K562 (cell line): ENCODE results near the gene SNX30. TPM values are rescaled to one million over a fixed set of nuclear protein-coding genes. Genes with fewer than 3 reads are reported as not detected.

Experiments used
- ATAC-seq: fragments of 200-7000 bp; cut with Tn5 transposase; 3 replicates; pipeline ENCODE4 v1.9.1; 2020; ENCODE audit warnings: moderate library complexity
- BruUV-seq: library from RNA; stranded (reverse); fragments of 400-500 nt; replicated peaks from 2 replicates; lab custom pipeline; 2021; lab: Mats Ljungman, UMichigan
- CTCF ChIA-PET: fragments of 300-600 bp; formaldehyde crosslinking; extraction: SDS; loops from one replicate; lab custom pipeline; 2021; ENCODE audit warnings: low intra/inter-chr PET ratio; lab: Yijun Ruan, JAX
- POLR2A ChIA-PET: fragments of 300-600, 350-650 bp; sonication (Branson Sonifier 250); formaldehyde crosslinking; extraction: SDS; loops from one replicate; lab custom pipeline; 2021; ENCODE audit warnings: antibody characterized with exemption, inconsistent platforms; lab: Yijun Ruan, JAX
- DNase-seq, 4 experiments: peaks; one replicate each; pipeline versions ENCODE4 v3.0.0 to v3.0.0-alpha.2; 2011 to 2018; ENCODE audit warnings: low spot score in 3 of 4, mixed read lengths in 3 of 4; ENCODE audit errors: extremely low read depth in 1 of 4
- FAIRE-seq: peaks from 2 replicates; lab custom pipeline; 2011; peaks lifted over from hg19 to GRCh38; lab: Jason Lieb, UNC
- H2AFZ ChIP-seq: 2 replicates; pipeline ENCODE4 v1.6.0; 2011; ENCODE audit warnings: low read depth, low read length, control low read depth, inconsistent platforms
- H3K27ac ChIP-seq: fragments of 200-600 bp; 3 replicates; pipeline ENCODE4 v1.8.0; 2011; ENCODE audit warnings: low read depth, mild to moderate bottlenecking, control low read depth, inconsistent platforms, low read length, moderate library complexity, mixed read lengths; ENCODE audit errors: extremely low read depth
- H3K27me3 ChIP-seq, 2 experiments: fragments of 300-600 bp in 1 of 2; 2 replicates in 1 of 2; 3 replicates in 1 of 2; pipeline versions ENCODE4 v1.6.0 to v1.8.0; 2011; ENCODE audit warnings: inconsistent platforms in 2 of 2, low read length in 2 of 2, mild to moderate bottlenecking in 1 of 2, mixed read lengths in 1 of 2, moderate library complexity in 1 of 2; ENCODE audit not compliant: control insufficient read depth in 2 of 2, insufficient read depth in 2 of 2
- H3K36me3 ChIP-seq: fragments of 300-600 bp; 3 replicates; pipeline ENCODE4 v1.8.0; 2011; ENCODE audit warnings: mild to moderate bottlenecking, low read length, inconsistent platforms; ENCODE audit not compliant: control insufficient read depth, insufficient read depth
- H3K4me1 ChIP-seq, 2 experiments: fragments of 200-600 bp in 1 of 2; replicated peaks in 1 of 2; 2 replicates in 1 of 2; 3 replicates in 1 of 2; pipeline versions ENCODE4 v1.5.1 to v1.8.0; 2011; ENCODE audit warnings: inconsistent platforms in 2 of 2, low read length in 2 of 2, mild to moderate bottlenecking in 1 of 2, mixed read lengths in 1 of 2, moderate library complexity in 1 of 2; ENCODE audit not compliant: control insufficient read depth in 2 of 2, insufficient read depth in 2 of 2
- H3K4me2 ChIP-seq: 2 replicates; pipeline ENCODE4 v1.6.1; 2011; ENCODE audit warnings: low read length, control low read depth, inconsistent platforms, mixed read lengths; ENCODE audit not compliant: insufficient read depth
- H3K4me3 ChIP-seq: fragments of 200-600 bp; sonication (generic), shearing (Covaris generic); 2 replicates; pipeline ENCODE4 v1.5.1; 2016; ENCODE audit warnings: control low read depth, inconsistent platforms
- H3K79me2 ChIP-seq: fragments of 200-600 bp; 3 replicates; pipeline ENCODE4 v1.8.0; 2011; ENCODE audit warnings: low read length, inconsistent platforms; ENCODE audit not compliant: control insufficient read depth, insufficient read depth
- H3K9ac ChIP-seq, 2 experiments: 2 replicates each; pipeline versions ENCODE4 v1.6.0 to v1.6.1; 2011; ENCODE audit warnings: low read depth in 2 of 2, low read length in 2 of 2, control low read depth in 1 of 2, inconsistent platforms in 1 of 2, mild to moderate bottlenecking in 1 of 2, mixed read lengths in 1 of 2; ENCODE audit not compliant: insufficient read depth in 1 of 2
- H3K9me1 ChIP-seq: one replicate; pipeline ENCODE4 v1.6.0; 2011; ENCODE audit warnings: inconsistent platforms, mild to moderate bottlenecking, low read length, moderate library complexity; ENCODE audit not compliant: control insufficient read depth, insufficient read depth
- H3K9me3 ChIP-seq: replicated peaks from 2 replicates; pipeline ENCODE4 v1.5.1; 2011; ENCODE audit warnings: low read depth, low read length, inconsistent platforms; ENCODE audit not compliant: control insufficient read depth, insufficient read depth
- H4K20me1 ChIP-seq: replicated peaks from 2 replicates; pipeline ENCODE4 v1.6.1; 2011; ENCODE audit warnings: low read length, inconsistent platforms, mixed read lengths; ENCODE audit not compliant: control insufficient read depth, insufficient read depth
- ATF1 ChIP-seq, 2 experiments: fragments of 450-650 bp in 1 of 2; IDR thresholded peaks; 2 replicates each; pipeline ENCODE4 v1.6.1; 2016; ENCODE audit warnings: missing compliant biosample characterization in 1 of 2, missing genetic modification characterization in 1 of 2
- BDP1 ChIP-seq: IDR thresholded peaks from 3 replicates; pipeline ENCODE4 v1.6.1; 2011; ENCODE audit not compliant: insufficient read length, insufficient read depth
- EP400 ChIP-seq: fragments of 450-650 bp; IDR thresholded peaks from 2 replicates; pipeline ENCODE4 v1.6.1; 2017; ENCODE audit warnings: antibody characterized with exemption, mild to moderate bottlenecking, moderate library complexity
- FOSL1 ChIP-seq: fragments of 200-800 bp; sonication (Bioruptor generic); conservative IDR thresholded peaks from 2 replicates; pipeline ENCODE4 v1.6.1; 2016; ENCODE audit warnings: missing genetic modification characterization, missing compliant biosample characterization
- MAX ChIP-seq: sonication (generic); formaldehyde crosslinking; IDR thresholded peaks from 2 replicates; pipeline ENCODE4 v1.9.0; 2022; ENCODE audit warnings: mild to moderate bottlenecking, missing genetic modification reagents
- WGBS: fragments of 100-300 bp; shearing (Covaris generic); methylation state at CpG from one replicate; pipeline ENCODE4 v1.1.6; 2016; ENCODE audit warnings: low coverage, mixed read lengths; ENCODE audit not compliant: insufficient coverage; ENCODE audit errors: missing lambda C conversion rate; 5-methylcytosine and 5-hydroxymethylcytosine counted together
- in situ Hi-C: fragments of 300-500 bp; cut with MboI; formaldehyde crosslinking; loops from 4 replicates; pipeline ENCODE4 v1.15.0; 2018; ENCODE audit warnings: inconsistent platforms, mixed read lengths
- intact Hi-C: fragments of 100-400 bp; cut with micrococcal nuclease; formaldehyde crosslinking; loops from 2 replicates; pipeline ENCODE4 v1.14.2; 2022
- polyA plus RNA-seq, 8 experiments: library from polyadenylated mRNA; depleted of rRNA in 4 of 8; stranded (reverse) in 5 of 8; unstranded in 3 of 8; fragments of >200 nt; fragmentation: Nextera tagmentation in 2 of 8; fragmentation: Illumina TruSeq in 1 of 8; extraction: Ambion mirVana in 2 of 8; extraction: Trizol in 1 of 8; gene quantifications; 2 replicates each; pipeline versions ENCODE4 v1.2.1 to v1.2.3, GENCODE V29; 2011 to 2014; ENCODE audit warnings: inconsistent platforms in 1 of 8, missing spikeins in 1 of 8
- total RNA-seq, 7 experiments: library from RNA; depleted of rRNA in 6 of 7; stranded (reverse); fragments of >200 nt in 6 of 7; fragmentation: Illumina TruSeq in 2 of 7; extraction: Trizol in 2 of 7; gene quantifications; 2 replicates each; pipeline versions ENCODE4 v1.2.1 to v1.2.3, GENCODE V29; 2011 to 2021; ENCODE audit warnings: low replicate concordance in 1 of 7

SNX30 gene
- total and polyA plus RNA-seq, 9 of the 15 experiments (the other 6 are each of a cell fraction or from before 2014, with no cell fraction given) = 0.76 to 5.9 (median 3.3) TPM

GRCh38 chr9:112811518-112811917, 61.0 kb downstream of the SNX30 start:
- peak in 1 of 4 experiments; percentile 33 for DNase-seq
- no peaks in the 10 kb centered on the region for H3K36me3 ChIP-seq
- no TSS peak for BruUV-seq
- peak; percentile 18; the same call in 2 of the 3 replicates for ATAC-seq
- H3K4me1 ChIP-seq = peaks cover 10 to 18% of the 10 kb centered on the region in 2 experiments; a peak in 4 of 5 replicates
- H3K9me3 ChIP-seq = no peaks in the 10 kb centered on the region
- 57% methylated on average over 6 of the region's 6 CpGs for WGBS
- intact Hi-C loops (no loop called here), in situ Hi-C loops (loop anchor here (25.0 kb wide), 1 partner anchor 724 kb away; no protein-coding TSS in a partner anchor)
- no peak overlapping the region for H3K4me3 ChIP-seq
- peak overlapping the region; percentile 70 for H3K4me2 ChIP-seq
- FAIRE-seq = no peak
- H3K27ac ChIP-seq = peak overlapping the region; percentile 47
- peak overlapping the region; percentile 83 for H2AFZ ChIP-seq
- ChIA-PET POLR2A (interaction anchor here (1.0 kb wide), 1 partner anchor 12 kb away, joined by 3 read pairs; no protein-coding TSS in a partner anchor), CTCF (interaction anchor here (0.6 kb wide), 1 partner anchor 499 kb away, joined by 3 read pairs; no protein-coding TSS in a partner anchor)
- no peaks in the 10 kb centered on the region for H3K79me2 ChIP-seq
- peak overlapping the region in 1 of 2 experiments; percentile 46; a peak in 1 of 4 replicates for H3K9ac ChIP-seq
- no peaks in the 10 kb centered on the region for H3K9me1 ChIP-seq
- H4K20me1 ChIP-seq = no peaks in the 10 kb centered on the region; the same call in 1 of the 2 replicates
- no peaks in the 10 kb centered on the region for H3K27me3 ChIP-seq
- TF ChIP-seq ATF1 (CRISPR knock-in tag; IDR thresholded peaks at IDR 0.05) = no peak
- TF ChIP-seq ATF1 (tag; IDR thresholded peaks at IDR 0.05) = no peak
- no peak for TF ChIP-seq BDP1
- 0 out of 2 replicates have a peak, but pooled peaks have one; percentile 23 for TF ChIP-seq FOSL1 (tag)
- peak; percentile 10; the same call in 1 of the 2 replicates for TF ChIP-seq EP400
- TF ChIP-seq MAX (CRISPR knock-in tag) = no peak
